Transverse colon (tissue), 4 donors: ENCODE data around the gene ARPP19. TPM values are rescaled to one million over a fixed set of nuclear protein-coding genes. Genes with fewer than 3 reads are reported as not detected.

Source experiments
- DNase-seq: peaks from one replicate; pipeline ENCODE4 v3.0.0-alpha.2; 2019
- H3K27ac ChIP-seq, 4 donors: fragments of 200-600 bp; sonication (generic); 2 replicates each; pipeline ENCODE4 v1.5.1; 2016 to 2018; ENCODE audit warnings: inconsistent platforms in 4 of 4
- H3K27me3 ChIP-seq: fragments of 200-600 bp; sonication (generic); 2 replicates; pipeline ENCODE4 v1.5.1; 2017; ENCODE audit warnings: inconsistent platforms
- H3K36me3 ChIP-seq, 4 donors: fragments of 200-600 bp; sonication (generic); 2 replicates each; pipeline ENCODE4 v1.5.1; 2017 to 2019; ENCODE audit warnings: inconsistent platforms in 4 of 4
- H3K4me1 ChIP-seq, 4 donors: fragments of 200-600 bp; sonication (generic); 2 replicates each; pipeline ENCODE4 v1.5.1; 2017 to 2020; ENCODE audit warnings: inconsistent platforms in 4 of 4
- H3K4me3 ChIP-seq, 4 donors: fragments of 200-600 bp; sonication (generic); 1 replicate in 1 of 4; 2 replicates in 3 of 4; pipeline versions ENCODE4 v1.5.1 to v1.6.1; 2017 to 2019; ENCODE audit warnings: inconsistent platforms in 4 of 4
- H3K9me3 ChIP-seq, 2 donors: fragments of 200-600 bp; sonication (generic); 2 replicates each; pipeline ENCODE4 v1.5.1; 2017 to 2019; ENCODE audit warnings: inconsistent platforms in 2 of 2
- CTCF ChIP-seq, 5 experiments: fragments of 200-600 bp in 3 of 5; fragments of 450-650 bp in 2 of 5; sonication (generic) in 3 of 5; IDR thresholded peaks; 1 replicate in 2 of 5; 2 replicates in 3 of 5; pipeline ENCODE4 v1.5.1; 2016 to 2017; ENCODE audit warnings: antibody characterized with exemption in 5 of 5, inconsistent platforms in 3 of 5, mild to moderate bottlenecking in 2 of 5, moderate library complexity in 1 of 5
- EP300 ChIP-seq: sonication (generic); formaldehyde crosslinking; IDR thresholded peaks from one replicate; pipeline ENCODE4 v1.6.1; 2017; ENCODE audit warnings: antibody characterized with exemption, low read depth
- POLR2A ChIP-seq: fragments of 450-650 bp; IDR thresholded peaks from one replicate; pipeline ENCODE4 v1.6.1; 2016; ENCODE audit warnings: antibody characterized with exemption, mild to moderate bottlenecking, moderate library complexity
- POLR2AphosphoS5 ChIP-seq, 3 donors: sonication (generic); formaldehyde crosslinking; IDR thresholded peaks; one replicate each; pipeline ENCODE4 v1.6.1; 2016; ENCODE audit warnings: antibody characterized with exemption in 3 of 3
- WGBS, 2 donors: methylation state at CpG; one replicate each; pipeline ENCODE4 v1.1.5; 2018; ENCODE audit warnings: low coverage in 1 of 2; 5-methylcytosine and 5-hydroxymethylcytosine counted together
- in situ Hi-C, 4 donors: fragments of 200-750 bp; cut with MboI; loops; one replicate each; pipeline versions ENCODE4 v1.15.0 to v1.15.1; 2017; ENCODE audit warnings: low sequenced_read_pairs in 3 of 4, low pct_ligation_motif_present in 1 of 4, low pct_unique_long_range_greater_than_20kb in 1 of 4
- intact Hi-C: fragments of 100-400 bp; cut with DNase I; formaldehyde crosslinking; loops from one replicate; pipeline ENCODE4 v1.15.1; 2023; ENCODE audit warnings: low total_unique reads
- total RNA-seq, 4 donors: library from RNA; depleted of rRNA; stranded (reverse); fragments of >200 nt; gene quantifications; one replicate each; pipeline ENCODE4 v1.1.0, GENCODE V29; 2016

ARPP19 gene
- total RNA-seq, 4 donors from 2014 or later, result 33.8 to 92.4 (median 55.4) TPM

- in situ Hi-C loops, result no loop called here
- 72 to 77% methylated on average over 3 of the region's 3 CpGs for WGBS, 2 donors
These were observed 59.2 kb downstream of the ARPP19 start for GRCh38 chr15:52509500-52510245.

GRCh38 chr15:52506549-52506948 lies 62.3 kb downstream of the ARPP19 start:
- no peak overlapping the region for H3K4me3 ChIP-seq
- H3K27me3 ChIP-seq, result no peaks in the 10 kb centered on the region
- 75 to 79% methylated on average over 2 to 6 of the region's 6 CpGs for WGBS, 2 donors
- no peak overlapping the region for H3K27ac ChIP-seq
- in situ Hi-C loops, result no loop called here
- no peaks in the 10 kb centered on the region for H3K36me3 ChIP-seq
- no peaks in the 10 kb centered on the region for H3K9me3 ChIP-seq
- intact Hi-C loops, result no loop called here
- no peak for DNase-seq
- H3K4me1 ChIP-seq, result peaks cover 0 to 9% (median 0%) of the 10 kb centered on the region in 4 donors
- TF ChIP-seq EP300 (no peak), POLR2AphosphoS5 (IDR thresholded peaks at IDR 0.05) (no peak), CTCF (IDR thresholded peaks at IDR 0.05) (no peak), POLR2A (no peak)

More at GRCh38 chr15:52509500-52510245, 59.2 kb downstream of the ARPP19 start:
- Histone ChIP-seq H3K4me3 (no peak overlapping the region), H3K9me3 (no peaks in the 10 kb centered on the region), H3K36me3 (no peaks in the 10 kb centered on the region), H3K27me3 (no peaks in the 10 kb centered on the region), H3K4me1 (peaks cover 0 to 9% (median 0%) of the 10 kb centered on the region in 4 donors), H3K27ac (no peak overlapping the region)
- no peak for DNase-seq
- TF ChIP-seq EP300 (no peak), POLR2AphosphoS5 (IDR thresholded peaks at IDR 0.05) (no peak), POLR2A (no peak), CTCF (IDR thresholded peaks at IDR 0.05) (no peak)
- intact Hi-C loops, result loop anchor here (1.0 kb wide), 1 partner anchor 29 kb away; no protein-coding TSS in a partner anchor

- DNase-seq, result no peak
- Histone ChIP-seq H3K4me1 (peaks cover 0 to 9% (median 0%) of the 10 kb centered on the region in 4 donors), H3K27me3 (no peaks in the 10 kb centered on the region), H3K27ac (no peak overlapping the region), H3K36me3 (no peaks in the 10 kb centered on the region), H3K9me3 (no peaks in the 10 kb centered on the region), H3K4me3 (no peak overlapping the region)
- 89% methylated on average over 6 of the region's 6 CpGs; no CpG with 5 or more reads in 1 of the 2 donors for WGBS, 2 donors
- in situ Hi-C loops (no loop called here), intact Hi-C loops (no loop called here)
- TF ChIP-seq EP300, result no peak
These were observed 63.7 kb downstream of the ARPP19 start for GRCh38 chr15:52505151-52505550.

- TF ChIP-seq EP300, result no peak
- no peak for TF ChIP-seq CTCF (IDR thresholded peaks at IDR 0.05)
- no peak for TF ChIP-seq POLR2A
- no peak for TF ChIP-seq POLR2AphosphoS5 (IDR thresholded peaks at IDR 0.05)
- intact Hi-C loops (no loop called here), in situ Hi-C loops (no loop called here)
- no peaks in the 10 kb centered on the region for H3K9me3 ChIP-seq
- H3K27ac ChIP-seq, result no peak overlapping the region
- H3K4me3 ChIP-seq, result no peak overlapping the region
- H3K27me3 ChIP-seq, result no peaks in the 10 kb centered on the region
- WGBS, 2 donors, result 74 to 86% methylated on average over 5 of the region's 5 CpGs
- peaks cover 0 to 9% (median 0%) of the 10 kb centered on the region in 4 donors for H3K4me1 ChIP-seq
- no peak for DNase-seq
- H3K36me3 ChIP-seq, result no peaks in the 10 kb centered on the region
These were observed 64.9 kb downstream of the ARPP19 start for GRCh38 chr15:52503788-52504496.
